Activated naive CD8-positive, alpha-beta T cell treated with anti-CD3 and anti-CD28 coated beads, Interleukin-2, amount 50 U/mL, for 16 hours (primary cell): Measurements from ENCODE around the gene EID3.

ENCODE experiments used
- DNase-seq: peaks from one replicate; pipeline ENCODE4 v3.0.0-alpha.2; 2020; ENCODE audit warnings: low read depth, low spot score

The EID3 gene

GRCh38 chr12:104333692-104334255, 30.2 kb downstream of the EID3 start:
- DNase-seq = no peak

- DNase-seq = no peak
Measured at GRCh38 chr12:104334581-104334980, 31.0 kb downstream of the EID3 start.

- no peak for DNase-seq
Measured at GRCh38 chr12:104336115-104336514, 32.6 kb downstream of the EID3 start.

GRCh38 chr12:104337030-104337558, 33.6 kb downstream of the EID3 start:
- no peak for DNase-seq

DNA sequence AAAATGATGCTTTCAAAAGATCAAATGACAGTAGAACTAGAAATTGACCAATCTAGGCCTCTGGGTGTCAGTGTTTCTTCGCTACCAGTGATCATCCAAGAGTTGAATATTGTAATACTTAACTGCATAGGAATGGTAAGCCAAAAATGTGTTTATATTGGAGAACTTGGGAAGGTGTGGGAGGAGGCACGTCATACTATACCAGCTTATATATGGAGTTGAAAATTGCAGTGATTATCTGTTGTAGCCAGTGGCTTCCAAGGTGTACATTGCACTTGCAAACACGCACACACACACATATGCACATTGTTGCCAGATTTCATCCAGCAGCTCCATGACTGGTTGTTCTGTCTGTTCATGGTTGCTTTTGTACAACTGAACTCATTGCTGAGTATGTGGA, 36.1 kb downstream of the EID3 start:
- no peak for DNase-seq

- no peak for DNase-seq
Measured at GRCh38 chr12:104340177-104340576, 36.6 kb downstream of the EID3 start.

DNA sequence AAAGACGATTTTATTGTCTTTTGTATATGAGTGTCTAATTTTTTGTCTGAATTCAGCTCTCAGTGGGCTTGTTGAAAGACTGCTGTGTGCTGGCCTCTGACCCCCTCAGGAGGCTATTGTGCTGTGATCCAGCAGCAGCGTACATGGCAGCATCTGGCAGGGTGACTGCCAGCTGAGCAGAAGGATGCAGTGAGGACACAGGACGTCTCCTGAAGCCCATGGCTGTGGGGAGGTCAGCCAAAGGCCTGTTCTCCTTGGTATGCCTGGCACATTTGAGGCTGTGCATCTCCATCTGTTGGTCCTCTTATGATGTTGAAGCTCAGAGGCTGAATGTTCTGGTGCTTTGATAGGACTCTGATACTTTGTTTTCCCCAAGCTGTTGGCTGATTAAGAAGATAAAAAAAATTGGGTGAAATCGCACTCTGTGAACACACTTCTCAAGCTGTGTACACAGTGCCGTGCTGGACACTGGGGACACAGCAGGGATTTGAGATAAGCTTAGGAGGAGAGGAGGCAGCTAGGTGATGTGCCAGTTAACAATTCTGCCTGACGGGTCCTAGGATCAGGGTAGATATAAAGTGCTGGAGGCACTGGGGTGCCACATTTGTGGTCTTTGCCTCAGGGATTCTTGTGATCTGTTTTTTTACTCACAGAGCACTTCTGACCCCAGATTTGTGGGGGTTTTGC, 37.5 kb downstream of the EID3 start:
- no peak for DNase-seq

DNA sequence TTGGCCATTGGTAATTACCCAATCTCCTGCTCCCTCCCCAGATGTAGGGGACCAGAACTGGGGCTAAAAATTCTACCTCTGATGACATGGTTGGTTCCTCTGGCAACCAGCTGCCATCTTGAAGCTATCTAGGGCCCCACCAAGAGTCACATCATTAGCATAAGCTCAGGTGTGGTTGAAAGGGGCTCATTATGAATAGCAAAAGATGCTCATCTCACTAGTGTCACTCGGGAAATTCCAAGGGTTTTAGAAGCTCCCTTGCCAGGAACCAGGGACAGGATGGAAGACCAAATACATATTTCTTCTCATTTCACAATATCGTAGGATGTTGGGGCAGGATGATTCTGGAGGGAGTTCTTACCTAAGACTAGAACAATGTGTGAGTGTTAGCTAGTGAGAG, 38.6 kb downstream of the EID3 start:
- DNase-seq = no peak

DNA sequence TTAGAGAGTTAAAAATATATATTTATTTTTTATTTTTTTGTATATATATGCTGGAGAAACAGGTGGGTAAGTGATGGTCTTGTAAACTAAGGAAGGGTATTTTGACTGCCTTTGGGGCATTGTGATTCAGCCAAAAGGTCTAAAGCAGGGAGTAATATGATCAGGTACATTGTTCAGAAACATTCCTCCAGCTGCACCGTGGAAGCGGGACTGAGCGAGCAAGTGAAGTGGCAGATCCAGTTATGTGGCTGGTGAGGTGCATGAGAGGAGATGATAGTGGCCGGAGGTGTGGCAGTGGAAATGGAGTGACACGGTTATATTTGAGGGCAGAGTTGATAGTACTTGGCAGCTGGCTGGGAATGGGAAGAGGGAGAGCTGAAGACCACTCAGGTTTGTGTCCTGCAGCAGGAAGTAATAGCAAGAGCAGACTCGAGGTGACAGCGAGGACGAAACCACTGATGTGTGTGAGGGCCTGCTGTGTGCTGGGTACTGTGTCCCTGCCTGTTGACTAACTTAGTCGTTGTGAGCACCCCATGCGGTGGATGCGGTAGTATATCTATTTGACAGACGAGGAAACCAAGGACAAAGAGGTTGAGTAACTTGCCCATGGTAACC, 39.2 kb downstream of the EID3 start:
- DNase-seq = no peak

- no peak for DNase-seq
Measured at GRCh38 chr12:104344682-104345081, 41.1 kb downstream of the EID3 start.

DNA sequence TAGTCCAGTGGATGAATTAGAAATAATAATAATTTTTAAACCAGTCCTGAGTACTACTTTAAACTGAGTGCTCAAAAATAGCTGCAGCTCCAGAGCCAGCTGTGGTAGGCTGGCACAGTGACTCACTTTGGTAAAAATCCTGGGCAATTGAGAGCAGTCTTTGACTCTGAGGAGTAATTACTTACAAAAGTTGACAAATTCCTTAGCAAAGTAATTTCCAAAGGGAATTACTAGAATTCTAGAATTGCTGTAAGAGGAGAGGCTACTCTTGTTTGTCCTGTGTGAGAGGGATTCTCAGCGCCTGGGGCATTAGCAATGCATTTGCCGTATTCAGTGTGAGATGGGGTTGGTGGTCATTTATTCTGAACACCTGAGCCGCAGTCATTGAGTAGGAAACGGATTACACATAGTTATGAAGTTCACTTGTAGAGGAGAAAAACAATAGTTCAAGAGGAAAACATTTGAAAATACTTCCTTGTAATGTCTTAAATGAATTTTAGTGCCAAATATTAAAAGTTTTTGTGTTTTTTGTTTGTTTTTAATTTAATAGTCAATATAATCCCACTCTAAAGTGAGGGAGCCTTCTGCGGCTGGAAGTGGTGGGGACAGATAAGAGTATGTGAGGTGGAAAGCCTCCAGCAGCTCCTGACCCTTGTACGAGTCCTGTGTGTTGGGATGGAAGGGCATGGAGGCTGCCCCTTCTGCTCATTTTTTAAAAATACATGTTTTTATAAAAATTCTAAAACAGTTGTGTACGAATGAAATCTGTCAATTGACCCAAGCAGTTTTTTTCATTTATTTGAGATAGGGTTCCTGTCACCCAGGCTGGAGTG, 41.9 kb downstream of the EID3 start:
- no peak for DNase-seq

DNA sequence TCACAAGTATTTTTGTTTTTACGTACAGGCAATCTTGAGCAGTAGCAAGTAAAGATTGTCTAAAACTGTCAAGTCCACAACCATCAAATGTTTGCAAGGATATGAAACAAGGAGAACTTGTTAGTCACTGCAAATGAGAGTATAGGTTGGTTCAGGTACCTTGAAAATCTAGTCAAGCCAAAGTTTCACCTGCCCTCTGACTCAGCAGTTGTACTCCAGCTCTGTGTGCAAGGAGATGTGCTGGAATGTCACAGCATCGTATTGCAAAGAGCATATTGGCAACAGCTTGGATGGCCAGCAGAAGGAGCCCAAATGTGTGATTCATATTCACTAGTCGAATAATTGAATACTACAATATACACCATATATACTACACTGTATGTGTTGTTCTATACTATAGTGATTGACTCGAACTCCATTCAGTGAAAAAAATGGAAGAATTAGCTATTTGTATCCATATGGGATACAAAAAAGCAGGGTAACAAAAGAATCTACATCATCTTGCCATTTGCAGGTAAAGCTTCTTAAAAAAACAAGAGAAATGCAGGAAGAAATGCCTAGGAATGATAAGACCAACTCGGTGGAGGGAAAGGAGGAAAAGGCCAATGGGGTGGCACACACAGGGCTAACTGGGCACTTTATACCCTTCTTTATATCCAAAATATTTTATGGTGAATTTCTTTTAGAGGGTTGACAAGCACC, 44.0 kb downstream of the EID3 start:
- no peak for DNase-seq

- no peak for DNase-seq
Measured at GRCh38 chr12:104348283-104348993, 44.9 kb downstream of the EID3 start.

DNA sequence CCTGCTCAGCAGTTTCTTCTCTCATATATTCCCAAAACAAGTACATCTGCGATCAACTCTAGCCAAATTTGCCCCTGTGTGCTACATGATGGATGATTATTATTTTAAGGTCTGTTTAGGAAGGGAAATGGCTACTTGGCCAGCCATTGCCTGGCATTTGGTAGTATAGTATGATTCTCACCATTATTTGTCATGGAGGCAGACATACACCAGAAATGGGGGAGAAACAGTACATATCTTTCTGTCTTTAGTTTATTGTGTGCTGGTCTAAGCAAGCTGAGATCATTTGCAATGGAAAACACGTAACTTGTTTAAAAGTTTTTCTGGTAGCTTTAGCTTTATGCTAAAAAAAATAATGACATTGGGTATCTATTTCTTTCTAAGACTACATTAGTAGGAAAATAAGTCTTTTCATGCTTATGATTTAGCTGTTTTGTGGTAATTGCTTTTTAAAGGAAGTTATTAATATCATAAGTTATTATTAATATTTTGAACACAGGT, 45.5 kb downstream of the EID3 start:
- DNase-seq = no peak

DNA sequence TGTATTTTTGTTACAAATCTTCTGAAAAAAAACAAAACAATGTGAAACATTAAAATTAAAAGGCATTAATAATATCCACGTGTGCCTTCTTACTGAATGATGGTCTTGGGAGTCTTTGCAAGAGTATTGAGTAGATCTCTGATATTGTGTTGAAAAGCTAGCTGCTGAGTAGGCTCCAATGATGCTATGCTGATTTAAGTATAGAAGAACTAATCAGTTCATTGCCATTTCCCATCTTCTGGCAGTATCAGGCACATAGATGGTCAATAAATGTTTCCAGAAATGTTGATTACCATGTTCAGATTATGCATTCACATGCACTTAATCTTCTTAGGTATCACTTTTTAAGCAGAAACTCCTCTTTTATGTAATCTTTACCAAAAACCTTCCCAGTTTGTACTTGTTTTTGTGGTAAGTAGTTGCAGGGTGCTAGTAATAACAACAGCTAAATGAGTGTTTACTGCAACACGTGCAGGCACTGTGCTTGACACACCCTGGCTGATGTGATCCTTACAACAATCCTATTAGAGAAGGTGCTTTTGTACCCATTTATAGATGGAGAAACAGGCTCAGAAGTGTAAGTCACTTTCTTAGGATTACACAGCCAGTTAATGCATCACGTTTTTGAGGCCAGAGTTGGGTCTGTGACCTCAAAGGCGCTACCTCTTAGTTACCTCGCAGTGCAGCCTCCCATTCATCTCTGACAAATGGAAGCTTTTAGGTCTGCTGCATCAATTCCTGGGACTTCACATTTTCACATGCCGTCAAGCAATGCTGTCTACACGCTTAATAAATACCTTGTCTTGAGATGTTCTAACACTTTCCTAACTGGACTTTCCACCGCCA, 46.9 kb downstream of the EID3 start:
- no peak for DNase-seq

DNA sequence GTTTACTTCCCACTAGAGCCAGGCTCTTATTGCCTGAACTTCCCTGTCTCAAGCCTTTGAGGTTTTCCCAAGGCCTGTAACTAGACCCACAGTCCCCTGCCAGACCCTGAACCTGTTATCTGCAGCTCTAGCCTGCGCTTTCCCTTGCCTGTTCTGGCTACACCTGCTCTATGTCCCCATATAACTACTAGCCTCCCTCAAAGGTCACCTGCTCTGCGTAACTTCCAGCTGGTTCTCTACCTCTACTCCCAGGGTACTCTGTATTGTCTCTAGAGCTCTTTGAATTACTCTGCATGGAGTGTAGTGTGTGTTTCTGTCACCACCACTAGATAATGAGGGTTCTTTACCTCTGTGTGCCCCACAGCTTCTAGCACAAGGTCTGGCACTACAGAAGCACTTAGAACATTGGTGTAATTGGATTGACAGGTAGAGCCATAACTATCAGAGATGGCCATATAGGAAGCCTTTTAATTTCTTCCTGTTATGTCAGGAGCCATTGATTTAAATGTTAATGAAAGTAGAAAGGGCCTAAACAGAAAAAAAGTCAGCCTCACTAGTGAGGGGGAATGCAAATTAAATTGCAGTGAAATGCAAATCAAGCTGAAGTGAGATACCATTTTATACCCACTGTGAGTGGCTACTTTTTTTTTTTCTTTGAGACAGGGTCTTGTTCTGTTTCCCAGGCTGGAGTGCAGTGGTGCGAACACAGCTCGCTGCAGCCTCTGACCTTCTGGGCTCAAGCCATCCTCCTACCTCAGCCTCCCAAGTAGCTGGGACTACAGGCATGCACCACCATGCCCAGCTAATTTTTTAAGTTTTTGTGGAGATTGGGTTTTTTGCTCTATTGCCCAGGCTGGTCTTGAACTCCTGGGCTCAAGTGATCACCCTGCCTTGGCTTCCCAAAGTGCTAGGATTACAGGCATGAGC, 47.8 kb downstream of the EID3 start:
- DNase-seq = no peak

DNA sequence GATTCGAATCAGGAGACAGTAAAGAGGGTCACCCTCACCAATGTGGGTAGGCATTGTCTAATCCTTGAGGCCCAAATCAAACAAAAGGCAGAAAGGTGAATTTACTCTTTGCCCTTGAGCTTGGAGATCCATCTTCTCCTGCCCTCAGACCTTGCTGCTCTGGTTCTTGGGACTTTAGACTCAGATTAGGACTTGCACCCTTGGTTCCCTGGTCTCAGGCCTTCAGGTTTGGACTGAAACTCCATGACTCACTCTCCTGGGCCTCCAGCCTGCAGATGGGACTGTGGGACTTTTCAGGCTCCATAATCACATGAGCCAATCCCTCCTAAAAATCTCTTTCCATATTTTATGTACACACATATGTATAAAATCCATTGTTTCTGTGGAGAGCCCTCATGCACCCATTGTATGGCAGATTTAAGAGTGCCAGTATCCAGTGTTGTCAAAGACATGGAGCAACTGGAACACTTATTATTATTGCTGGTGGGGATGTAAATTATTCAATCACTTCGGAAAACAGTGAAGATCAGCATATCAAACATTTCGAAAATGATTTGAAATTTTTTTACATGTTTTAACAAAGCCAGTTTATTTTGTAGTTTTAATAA, 48.7 kb downstream of the EID3 start:
- no peak for DNase-seq
